Activated CD4-positive, alpha-beta T cell treated with anti-CD3 and anti-CD28 coated beads, Interleukin-2, Interleukin-6, amounts not matched to agents 100 ng/mL and 50 ng/mL, durations not matched to agents 16 hours and 8 hours (primary cell): Measurements from ENCODE around the gene AEBP1.
"Not testable (repeated sequence)": the region's sequence is repeated elsewhere in the genome, so short reads cannot be mapped to it uniquely, and the experiment has no call there.

ENCODE experiments used
- DNase-seq: peaks from one replicate; pipeline ENCODE4 v3.0.0-alpha.2; 2020

The AEBP1 gene

DNA sequence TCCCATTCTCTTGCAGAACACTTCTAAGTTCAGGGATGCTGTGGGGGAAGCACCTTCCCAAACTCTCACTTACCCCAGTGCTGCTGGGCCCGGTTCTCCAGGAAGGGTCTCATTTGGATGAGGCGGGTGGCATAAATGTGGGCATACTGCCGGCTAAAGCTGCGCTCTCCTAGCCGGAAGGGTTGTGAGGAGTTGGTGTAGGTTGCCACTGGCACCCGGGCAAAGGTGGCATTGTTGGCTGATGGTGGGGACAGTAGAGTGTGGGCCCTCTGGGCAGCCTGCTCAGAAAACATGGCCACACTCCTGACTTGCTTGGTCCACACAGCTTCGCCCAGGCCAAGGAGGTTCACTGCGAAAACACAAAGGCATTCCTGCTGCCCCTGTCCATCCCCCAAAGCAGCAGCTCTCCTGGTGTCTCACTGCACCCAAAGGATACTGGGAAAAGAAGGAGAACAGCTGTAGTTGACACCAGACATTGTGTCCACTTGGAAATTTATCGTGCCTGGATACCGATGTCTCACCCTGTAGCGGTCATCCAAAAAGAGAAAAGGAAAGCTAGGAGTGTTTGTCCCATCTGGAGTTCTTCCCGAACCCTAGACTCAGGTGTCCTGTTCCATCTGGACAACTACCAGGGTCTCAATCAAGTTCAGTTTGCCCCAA is 17.7 kb downstream of the AEBP1 start:
- no peak for DNase-seq

DNA sequence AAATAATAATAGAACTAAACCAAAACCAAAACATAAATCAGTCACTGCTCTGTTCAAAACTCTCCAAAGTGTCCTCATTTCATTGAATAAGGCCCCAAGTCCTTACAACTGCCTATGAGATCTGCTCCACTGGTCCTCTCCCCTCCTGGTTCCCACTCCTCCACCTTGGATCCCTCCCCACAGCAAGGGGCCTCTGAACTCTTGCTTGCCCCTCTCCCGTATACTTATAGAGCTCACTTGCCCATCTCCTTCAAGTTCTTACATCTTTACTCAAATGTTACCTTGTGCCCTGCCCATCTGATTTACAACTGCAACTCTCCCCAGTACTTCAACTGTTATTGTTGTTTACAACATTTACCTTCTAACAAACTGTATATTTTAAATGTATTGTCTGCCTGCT is 18.4 kb downstream of the AEBP1 start:
- no peak for DNase-seq

DNA sequence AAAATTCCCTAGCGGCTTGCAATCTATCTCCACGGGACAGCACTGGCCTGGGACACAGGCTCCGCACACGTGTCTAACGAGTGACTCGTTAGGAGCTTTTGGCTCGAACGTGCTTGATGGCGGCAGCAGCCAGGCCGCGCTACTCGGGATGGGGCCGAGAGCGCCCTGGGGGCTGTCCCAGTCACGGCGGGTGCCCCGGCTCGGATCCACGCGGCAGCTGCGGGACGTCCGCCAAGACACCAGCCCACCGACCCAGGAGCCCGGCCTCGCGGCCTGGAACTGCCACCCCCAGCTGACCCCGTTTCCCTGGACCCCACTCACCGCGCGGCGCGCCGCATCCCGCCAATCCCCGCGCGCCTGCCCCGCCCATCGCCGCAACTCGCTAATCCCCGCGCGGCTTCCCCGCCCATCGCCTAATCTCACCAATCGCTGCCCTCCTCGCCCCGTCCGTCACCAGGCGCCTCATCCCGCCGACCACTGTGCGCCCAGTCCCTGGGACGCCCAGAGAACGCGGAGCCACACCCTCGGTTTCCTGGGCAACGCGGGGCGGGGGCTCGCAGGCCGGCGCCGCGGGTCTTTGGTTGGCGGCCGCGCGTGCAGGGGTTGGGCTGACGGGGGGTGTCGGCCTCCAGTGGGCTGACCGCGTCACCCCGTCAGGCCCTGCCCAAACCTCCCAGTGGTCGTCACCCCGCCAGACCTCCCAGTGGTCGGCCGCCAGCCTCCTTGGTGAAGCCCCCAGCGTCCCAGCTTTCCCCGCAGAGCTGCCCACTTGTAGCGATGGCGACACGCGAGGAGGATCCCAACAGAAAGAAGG is 19.3 kb downstream of the AEBP1 start, which contains the start of gene POLD2:
TSS of gene POLD2 (minus strand) at position 359 of the 814 bp plus-strand sequence. CDS start 1,495 bp downstream, outside the sequence.
- peak; percentile 99 for DNase-seq

DNA sequence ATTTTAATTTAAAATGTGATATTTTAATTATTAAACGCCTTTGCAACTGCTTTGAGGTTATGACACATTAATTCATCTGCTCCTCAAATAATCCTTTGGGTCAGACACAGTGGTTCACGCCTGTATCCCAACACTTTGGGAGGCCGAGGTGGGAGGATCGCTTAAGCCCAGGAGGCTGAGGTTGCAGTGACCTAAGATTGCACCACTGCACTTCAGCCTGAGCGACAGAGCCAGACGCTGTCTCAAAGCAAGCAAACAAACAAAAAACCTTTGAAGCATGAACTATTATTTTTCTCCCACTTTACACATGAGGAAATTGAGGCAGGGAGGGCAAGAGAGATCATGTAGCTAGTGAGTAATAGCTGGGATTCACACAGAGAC is 20.7 kb downstream of the AEBP1 start:
- no peak for DNase-seq

DNA sequence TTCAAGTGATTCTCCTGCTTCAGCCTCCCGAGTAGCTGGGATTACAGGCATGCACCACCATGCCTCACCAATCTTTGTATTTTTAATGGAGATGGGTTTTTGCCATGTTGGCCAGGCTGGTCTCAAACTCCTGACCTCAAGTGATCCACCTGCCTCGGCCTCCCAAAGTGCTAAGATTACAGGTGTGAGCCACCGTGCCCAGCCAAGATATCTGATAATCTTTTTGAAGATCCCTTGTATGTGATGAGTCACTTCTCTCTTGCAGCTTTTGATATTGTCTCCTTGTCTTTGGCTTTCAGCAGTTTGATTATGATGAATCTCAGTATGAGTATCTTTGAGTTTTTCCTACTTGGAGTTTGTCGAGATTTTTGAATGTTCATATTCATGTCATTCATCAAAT is 22.4 kb downstream of the AEBP1 start:
- not testable (repeated sequence) for DNase-seq

DNA sequence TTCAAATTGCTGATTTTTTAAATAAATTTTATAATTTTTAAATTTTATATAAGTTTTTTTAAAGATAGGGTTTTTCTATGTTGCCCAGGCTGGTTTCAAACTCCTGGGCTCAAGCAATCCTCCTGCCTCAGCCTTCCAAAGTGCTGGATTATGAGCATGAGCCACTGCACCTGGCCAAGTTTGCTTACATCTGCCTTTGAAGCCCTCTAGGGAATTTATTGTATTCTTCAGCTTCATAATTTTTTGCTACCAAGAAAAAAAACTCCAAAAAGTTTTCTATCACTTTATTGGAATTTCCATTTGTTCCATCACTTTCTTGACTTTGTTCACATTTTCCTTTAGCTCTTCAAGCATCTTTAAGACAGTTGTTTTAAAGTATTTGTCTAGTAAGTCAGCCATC is 23.0 kb downstream of the AEBP1 start:
- no peak for DNase-seq

DNA sequence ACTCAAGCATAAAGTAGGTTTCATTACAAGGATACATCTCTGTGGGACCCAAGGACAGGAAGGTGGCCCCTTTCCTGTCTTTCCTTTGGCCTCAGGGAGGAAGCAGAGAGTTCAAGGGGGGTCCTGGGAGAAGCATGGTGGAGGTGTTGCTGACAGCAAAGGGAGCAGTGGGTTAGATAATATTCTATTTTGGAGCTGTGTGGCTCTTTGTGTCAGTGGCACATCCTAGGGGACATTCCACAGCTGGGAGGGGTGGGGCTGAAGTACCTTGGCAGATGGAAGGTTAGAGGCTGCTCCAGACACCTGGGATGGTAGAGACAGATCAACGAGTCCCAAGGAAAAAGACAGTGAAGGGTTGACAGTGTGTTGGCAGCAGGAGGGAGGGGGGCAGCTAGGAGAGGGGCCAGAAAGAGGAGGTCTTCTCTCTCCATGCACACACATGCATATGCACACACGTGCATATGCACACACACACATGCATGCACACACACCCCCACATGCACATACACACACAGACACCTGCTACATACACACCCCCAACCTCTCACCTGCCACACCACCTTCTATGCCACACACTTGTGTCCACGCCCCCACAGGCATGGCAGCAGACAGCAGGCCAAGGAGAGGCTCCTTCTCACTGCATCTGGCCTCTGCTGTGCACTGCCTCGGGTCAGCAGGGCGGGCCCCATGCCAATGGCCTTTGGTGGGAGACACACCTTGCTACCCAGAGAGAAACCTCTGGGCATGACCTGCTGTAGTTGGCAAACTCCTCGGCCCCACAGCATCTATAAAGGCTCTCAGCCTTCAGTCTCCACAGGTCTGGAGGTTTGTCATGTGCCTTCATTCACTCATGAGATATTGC is 24.8 kb downstream of the AEBP1 start:
- no peak for DNase-seq

DNA sequence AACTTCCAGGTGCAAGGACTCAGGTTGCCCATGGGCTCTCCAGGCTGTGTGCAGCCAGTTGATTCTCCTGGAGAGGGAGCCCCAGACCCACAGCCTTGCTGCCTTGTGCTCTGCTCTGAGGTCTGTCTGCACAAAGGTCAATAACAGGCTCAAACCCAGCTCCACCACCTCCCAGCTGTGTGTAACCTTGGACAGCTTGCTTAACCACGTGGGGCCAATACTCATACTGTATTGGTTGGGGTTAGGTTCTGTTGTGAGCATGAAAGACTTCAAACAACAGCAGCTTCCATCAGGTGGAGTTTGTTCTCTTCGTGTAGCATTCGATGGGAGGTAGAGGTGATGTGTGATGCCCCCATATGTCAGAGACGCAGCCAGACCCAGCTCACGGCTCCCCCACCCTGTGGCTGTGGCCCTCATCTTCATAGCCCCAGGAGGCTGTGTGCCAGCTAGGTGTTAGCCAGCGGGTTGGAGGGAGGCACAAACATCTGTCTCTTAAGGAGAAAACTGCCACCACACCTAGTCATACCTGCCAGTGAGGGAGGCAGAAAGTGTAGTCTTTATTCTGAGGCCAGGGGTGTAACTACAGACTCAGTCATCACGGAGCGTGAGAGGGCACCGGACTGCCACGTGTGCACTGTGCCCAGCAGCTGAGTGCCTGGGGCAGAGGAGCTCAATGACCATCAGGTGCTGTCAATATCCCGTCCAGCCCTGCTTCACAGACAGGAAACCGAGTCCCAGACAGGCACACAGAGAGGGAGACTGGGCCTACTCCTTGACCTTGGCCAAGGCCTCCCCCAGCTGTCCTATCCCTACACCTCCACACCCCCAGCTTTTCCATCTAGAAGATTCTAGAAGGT is 27.3 kb downstream of the AEBP1 start:
- no peak for DNase-seq

DNA sequence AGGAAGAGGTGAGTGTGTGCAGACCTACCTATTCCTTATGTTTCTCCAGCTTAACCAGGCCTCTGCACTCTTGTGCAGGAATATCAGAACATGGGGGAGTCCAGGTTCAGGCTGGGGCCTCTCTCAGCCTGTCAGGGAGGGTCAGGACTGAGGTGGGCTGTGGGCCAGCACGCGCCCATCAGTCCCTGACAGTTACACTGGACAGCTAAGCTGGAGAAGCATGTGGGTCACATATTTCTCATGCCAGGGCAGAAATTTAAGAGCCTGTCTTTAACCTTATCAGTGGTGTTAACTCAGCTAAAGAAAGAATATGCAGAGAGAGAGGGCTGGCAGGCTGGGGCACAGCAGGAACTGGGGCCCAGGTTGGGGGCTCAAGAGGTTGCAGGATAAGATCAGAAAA is 27.9 kb downstream of the AEBP1 start:
- no peak for DNase-seq

DNA sequence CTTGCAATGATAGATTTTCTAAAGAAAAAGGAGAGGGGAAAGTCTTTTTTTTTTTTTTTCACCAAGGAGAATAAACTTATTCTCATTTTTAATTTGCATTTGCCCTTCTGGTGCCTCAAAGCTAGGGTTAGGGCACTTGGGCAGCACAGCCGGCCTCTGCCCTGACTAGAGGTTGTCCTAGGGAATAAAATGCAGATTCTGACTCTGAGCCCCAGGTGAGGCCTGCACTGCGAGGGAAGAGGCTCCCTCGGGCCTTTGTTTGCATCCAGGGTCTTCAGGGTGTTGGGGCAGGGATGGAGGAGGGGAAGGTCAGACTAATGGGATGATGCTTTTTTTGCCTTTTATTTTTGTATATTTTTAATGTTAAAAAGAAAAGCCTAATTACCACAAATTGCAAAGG is 29.1 kb downstream of the AEBP1 start:
- DNase-seq = no peak

DNA sequence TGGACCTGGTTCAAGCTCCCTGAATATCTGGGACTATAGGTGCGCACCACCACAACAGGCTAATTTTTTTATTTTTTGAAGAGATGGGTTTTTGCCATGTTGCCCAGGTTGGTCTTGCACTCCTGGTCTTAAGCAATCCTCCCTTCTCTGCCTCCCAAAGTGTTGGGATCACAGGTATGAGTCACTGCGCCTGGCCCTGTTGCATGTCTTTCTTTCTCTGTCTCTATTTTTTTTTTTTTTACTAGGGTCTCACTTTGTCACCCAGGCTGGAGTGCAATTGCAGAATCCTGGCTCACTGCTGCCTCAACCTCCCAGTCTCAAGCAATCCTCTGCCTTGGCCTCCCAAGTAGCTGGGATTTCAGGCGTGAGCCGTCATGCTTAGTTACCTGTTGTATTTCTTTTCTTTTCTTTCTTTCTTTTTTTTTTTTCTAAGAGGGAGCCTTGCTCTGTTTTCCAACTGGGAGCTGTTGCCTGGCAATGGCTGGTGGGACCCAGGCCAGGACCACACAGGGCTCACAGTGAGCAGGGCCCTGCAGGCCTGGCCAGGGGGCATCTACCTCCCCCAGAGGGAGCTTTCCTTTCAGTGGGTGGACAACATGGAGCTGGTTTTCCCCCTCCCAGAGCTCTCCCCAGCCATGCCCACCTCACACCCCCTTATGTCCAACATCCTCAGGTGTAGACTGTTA is 30.9 kb downstream of the AEBP1 start:
- no peak for DNase-seq

DNA sequence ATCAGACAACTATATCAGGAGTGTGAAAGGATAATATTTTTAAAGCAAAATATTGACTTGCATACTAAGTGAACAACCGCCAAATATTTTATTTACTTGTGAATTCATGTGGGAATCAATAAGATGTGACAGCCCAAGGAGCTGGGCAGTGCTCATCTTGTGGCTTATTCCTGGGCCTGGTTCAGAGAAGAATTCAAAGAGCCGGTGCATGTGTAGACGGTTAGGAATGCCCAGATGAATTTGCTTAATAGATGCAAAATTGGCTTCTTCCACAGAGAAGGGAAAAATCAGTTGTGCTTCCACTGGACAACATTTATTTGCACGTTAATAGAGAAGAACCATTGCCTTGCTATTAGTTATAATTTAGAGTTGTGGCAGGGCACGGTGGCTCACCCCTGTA is 32.6 kb downstream of the AEBP1 start:
- no peak for DNase-seq

DNA sequence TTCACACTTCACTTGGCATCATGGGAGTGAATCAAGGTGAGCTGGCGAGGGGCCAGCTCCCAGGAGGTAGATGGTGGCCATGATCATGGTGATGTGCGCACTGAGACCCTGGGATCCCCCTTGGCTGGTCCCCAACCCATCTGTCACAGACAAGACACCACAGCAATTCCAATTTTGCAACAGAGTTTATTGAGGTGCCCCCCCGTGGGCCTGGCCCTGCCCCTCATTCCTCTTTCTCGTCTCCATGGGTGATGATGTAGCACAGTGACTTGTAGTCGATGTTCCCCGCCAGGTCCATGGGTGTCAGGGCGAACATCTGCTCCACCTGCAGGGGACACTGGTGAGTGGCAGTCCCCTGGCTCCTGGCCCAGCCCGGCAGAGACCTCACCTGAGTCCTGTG is 34.6 kb downstream of the AEBP1 start:
- DNase-seq = no peak

DNA sequence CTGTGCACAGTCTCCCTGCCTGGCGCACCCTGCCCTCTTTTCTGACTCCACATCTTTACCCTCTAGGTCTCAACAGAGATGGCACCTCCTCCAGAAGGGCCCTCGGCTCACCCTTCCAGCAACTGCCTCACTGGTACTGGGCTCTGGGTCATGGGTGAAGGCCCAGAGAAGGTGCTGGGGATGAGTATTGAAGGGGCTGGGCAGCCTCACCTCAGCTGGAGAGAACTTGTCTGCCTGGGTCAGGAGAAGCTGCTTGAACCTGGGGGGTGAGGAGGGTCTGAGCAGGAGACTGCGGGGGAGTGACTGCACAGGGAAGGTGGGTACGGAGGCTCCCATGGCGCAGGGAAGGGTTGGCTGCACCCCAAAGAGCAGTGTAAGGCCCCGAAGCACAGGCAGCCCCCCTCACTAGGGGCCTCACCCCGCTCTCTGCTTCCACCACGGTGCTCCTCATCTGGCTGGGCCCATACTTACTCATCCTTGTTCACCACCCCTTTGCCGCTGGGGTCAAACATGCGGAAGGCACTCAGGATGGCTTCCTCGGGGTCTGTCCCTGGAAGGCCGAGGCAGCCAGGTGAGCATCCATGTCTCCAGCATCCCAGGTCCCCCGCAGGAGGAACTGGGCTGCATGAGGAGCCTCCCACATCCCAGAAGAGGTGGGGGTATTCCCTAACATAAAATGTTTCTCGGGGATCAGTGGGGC is 35.3 kb downstream of the AEBP1 start:
- DNase-seq = no peak

DNA sequence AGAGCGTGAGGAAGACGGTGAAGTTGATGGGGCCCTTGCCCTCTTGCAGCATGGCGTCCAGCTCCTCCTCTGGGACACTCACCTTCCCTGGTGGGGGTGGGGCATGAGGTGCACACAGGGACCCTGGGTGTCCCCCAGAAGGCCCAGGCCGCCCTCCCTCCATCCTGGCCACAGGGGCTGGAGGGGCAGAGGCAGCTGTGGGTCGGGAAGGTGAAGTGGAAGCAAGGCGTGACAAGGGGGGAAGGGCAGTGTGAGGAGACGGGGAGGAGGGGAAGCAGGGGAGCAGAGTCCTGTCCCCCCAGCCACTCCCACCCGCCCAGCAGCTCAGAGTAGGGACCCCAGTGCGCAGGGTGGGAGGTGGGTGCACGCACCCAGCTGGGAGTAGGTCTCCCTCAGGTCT is 36.2 kb downstream of the AEBP1 start:
- no peak for DNase-seq

DNA sequence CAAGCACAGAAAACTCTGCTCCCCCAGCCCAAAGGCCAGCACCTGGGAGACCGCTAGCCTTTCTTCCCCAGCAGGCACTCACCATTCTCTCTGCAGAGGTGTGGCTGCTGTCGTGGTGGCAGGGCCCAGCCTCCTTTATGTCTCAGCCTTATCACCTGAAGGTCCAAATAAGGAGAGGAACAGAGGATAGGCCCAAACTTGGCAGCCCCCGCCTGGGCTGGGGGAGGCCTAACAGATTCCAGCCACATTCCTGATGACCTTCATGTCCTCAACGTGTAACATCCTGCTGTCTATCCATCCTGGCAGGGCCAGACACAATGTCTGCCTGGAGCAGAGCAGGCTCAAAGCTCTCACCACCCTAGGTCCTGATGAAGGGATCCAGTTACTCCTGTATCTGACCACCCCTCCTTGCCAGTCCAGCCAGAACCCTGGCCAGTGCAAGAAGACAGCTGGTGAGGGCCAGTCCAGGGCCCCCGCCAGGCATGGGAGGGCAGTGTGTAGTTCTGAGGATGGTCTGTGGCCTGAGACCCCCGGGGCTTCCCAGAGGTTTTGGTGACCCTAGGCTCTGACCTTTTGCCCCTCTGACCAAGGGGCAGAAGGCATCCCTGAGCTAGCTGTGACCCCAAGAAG is 37.2 kb downstream of the AEBP1 start, which contains the start of gene MYL7:
TSS of gene MYL7 (minus strand) at position 112 of the 630 bp plus-strand sequence. CDS start at position 85, 27 bp downstream.
- no peak for DNase-seq

DNA sequence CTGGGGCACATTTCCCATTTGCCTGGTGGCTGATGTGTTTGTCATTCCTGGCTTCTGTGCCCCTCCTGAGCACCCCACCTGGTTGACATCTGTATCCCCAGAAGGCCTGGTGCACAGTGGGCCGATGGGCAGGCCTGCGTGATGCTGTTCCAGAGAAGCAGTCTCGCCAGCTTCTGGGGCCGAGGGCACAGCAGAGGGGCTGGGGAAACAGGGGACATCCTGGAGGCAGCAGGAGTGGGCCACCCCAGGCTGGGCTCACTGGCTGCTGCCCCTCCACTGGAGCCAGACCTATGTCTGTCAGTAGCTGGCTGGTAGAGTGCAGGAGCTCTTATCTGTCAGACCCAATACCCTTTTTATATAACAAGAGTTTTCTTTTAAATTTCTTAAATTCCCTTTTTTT is 37.9 kb downstream of the AEBP1 start:
- DNase-seq = no peak

DNA sequence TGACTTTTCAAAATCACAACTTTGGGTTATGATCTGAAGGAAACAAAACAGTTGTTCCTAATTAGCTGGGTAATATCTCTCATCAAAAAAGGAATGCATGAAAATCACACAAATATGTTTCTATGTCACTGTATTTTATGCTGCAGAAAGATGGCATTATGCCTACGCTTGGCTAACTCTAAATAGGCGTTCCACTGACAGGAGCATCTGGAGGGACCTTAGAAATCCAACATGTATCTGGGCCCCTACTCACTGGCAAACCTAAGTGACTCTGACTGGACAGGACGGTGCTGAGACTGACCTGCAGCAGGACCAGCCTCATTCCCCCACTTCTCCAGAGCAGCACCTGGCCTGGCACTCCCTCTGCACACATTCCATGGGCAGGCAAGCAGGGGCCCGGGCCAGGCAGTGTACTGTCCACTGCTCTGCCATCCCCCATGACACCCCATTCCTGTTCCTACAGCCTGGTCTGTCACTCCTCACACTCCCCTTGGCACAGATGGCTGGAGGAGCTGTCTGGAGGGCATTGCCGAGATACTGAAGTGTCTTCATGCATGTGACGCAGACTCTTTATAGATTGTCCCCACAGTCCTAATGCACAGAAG is 39.6 kb downstream of the AEBP1 start:
- no peak for DNase-seq

DNA sequence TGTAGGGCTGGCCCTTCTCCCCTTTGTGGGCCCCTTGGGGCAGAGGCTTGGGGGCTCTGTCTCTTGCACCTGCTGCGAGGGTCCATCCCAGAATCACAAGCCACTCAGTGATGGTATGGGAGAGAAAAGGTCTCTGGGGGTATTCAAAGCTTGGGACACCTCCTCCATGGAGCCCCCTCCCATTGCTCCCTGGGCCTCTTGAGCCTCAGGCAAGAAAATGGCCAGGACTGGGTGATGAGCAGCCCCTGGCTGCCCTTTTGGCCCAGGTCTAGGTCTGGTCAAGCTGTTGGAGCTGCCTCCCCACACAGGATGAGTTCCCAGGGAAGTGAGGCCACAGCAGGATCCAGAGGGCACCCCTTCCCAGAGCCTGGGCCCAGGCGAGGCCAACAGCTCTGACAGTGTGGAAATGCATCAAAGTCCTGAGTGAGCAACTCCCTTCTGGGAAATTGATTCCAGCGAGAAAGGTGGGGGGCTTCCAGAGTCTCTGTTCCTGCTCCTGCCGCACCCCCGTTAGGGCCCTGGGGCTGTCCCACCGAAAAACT is 40.4 kb downstream of the AEBP1 start:
- DNase-seq = no peak

DNA sequence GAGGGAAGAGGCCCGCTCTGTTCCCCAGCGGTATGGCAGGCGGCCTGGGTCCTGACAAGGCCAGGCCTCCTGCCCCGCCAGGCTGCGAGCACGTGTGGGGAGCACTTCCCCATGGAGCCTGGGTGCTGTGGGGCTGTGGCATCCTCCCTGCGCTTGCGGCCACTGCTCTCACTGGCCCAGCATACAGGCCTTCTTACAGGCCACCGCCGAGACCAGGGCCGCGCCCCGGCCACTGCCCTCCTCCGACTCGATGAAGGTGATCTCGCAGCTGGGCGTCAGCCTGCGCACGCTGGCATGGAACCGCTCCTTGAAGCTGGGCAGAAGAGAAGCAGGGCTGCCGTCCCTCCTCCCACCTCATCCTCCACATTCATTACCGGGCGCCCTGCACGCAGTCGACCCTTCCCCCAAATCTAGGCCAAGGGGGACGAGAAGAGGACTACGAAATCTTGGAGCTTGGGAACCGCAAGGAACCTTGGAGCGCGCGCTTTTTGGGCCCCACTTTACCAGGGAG is 40.9 kb downstream of the AEBP1 start:
- no peak for DNase-seq
